Activated CD4-positive, CD25-positive, alpha-beta regulatory T cell treated with anti-CD3 and anti-CD28 coated beads, Interleukin-2, amount 50 U/mL, for 72 hours (primary cell): ENCODE measurements around the gene CCDC63.
"Not testable (repeated sequence)": the region's sequence is repeated elsewhere in the genome, so short reads cannot be mapped to it uniquely, and the experiment has no call there.

Source experiments
- DNase-seq: peaks from one replicate; pipeline ENCODE4 v3.0.0; 2021

The CCDC63 gene

DNA sequence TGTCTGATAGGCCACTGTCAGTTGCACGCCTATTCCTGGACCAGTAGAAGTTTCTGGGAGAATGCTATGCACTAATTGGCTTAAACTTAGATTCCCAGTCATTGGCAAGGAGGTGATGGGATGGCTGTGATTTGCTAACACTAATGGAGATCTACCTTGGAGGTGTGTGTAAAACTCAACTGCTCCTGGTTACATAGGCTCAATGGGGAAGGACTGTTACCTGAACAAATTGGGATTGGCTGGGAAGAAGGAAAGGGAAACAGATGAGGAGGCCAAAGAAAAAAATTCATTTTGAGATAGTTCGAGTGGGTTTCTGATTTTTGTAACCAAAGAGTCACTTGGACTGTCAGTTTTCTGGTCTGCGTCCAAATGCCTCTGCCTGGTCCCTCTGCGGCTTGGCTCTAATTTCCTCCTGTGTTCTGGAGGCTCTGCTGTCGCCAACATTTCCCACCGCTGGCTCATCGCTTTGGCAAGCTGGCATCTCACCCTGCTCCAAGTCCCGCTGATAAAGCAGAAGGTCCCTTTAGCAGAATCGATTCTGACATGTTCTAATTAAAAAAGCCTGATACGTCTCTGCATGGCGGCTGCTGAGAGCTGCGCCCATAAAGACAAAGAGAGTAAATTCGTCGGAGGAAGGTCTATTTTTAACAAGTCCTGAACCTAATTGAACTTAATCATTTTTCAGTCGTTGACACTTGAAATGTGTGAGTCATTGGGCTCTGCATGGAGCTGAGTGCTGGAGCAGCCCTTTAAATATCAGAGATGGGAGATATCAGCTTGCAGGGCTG, 2.0 kb upstream of the CCDC63 start:
- DNase-seq: no peak

DNA sequence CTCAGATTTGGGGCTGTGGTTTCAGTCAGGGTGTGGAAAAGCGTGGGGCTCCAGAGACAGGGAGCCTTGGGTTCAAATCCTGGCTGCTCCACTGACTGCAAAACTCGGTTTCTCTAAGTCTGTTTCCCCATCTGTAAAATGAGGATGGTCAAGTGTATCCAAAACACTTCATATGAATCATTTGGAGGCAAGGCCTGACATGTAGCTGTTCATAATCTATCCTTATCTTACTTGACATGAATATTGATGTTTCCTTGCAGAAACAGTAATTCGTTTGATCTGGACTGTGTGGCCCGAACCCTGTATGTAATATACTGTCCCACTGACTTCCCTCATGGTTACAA, 1.5 kb upstream of the CCDC63 start:
- DNase-seq: no peak

DNA sequence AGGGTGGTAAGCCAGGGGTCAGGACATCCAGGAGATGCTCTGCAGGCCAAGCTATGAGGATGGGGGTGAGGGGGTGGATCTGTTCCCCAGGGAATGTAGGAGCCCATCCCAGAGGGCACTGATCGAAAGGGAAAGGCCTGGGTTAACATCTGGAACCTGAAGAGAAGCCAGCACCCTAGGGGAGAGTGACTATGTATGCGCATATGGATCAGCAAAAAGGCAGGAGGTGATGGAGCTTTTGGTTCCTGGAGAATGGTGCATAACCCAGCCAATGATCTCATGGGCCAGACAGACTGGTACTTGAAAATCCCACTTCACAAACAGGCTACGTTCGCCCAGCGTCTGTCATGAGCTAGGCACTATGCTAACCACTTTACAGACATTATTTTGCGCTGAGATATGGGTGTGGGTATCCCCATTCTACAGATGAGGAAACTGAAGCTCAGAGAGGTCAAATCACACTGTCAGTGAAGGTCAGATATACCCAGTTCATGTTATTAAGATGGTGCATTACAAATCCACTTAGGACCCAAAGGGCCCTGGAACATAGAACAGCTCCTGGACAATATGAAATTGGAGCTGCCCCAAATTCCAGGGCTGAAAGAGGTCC, 1.6 kb downstream of the CCDC63 start:
- no peak for DNase-seq

GRCh38 chr12:110849221-110849620, 2.4 kb downstream of the CCDC63 start:
- DNase-seq: no peak

DNA sequence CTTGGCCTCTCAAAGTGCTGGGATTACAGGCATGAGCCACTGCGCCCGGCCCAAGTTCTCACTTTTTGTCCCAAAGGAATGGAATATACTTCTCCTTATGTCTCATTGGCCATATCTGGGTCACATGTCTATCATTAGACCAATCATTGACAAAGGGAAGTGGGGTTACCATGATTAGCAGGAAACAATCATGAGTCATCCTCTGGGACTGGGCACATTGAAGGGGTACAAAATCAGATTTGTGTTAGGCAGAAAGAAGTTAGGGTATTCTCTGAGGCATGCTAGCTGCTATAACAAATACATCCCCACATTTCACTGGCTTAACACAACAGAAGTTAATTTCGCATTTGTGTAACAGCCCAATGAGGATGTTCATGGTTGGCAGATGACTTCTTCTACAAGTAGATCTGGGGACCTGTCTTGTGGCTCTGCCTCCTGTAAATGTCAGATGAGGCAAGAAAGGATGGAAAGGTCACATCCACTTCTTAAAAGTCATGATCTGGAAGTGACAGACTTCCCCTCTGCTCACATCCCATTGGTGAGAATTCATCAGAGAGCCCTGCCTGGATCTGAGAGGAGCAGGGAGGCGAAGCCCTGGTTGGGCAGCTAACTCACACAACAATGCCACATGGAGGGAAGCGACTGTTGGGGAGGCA, 3.1 kb downstream of the CCDC63 start:
- DNase-seq: no peak

GRCh38 chr12:110850762-110851161, 4.0 kb downstream of the CCDC63 start:
- DNase-seq: no peak

DNA sequence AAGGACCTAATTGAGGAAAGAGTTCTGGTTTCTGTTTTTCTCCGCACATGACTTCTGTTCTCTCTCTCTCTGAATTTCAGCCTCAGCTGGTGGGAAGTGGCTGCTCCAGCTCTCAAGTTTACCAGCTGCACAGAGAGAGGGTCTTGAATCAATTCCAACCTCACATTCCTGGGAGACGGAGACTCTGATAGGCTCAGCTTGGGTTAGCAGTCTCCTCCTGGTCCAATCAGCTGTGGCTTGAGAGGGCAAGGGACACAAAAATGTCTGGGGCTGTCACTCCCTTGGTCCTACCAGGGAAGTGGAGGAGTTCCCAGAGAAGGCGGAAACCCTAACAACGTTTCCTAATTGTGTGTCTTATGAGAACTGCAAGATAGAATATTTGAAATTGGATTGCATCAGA, 7.0 kb downstream of the CCDC63 start:
- no peak for DNase-seq

- DNase-seq: no peak
These were observed 9.8 kb downstream of the CCDC63 start for GRCh38 chr12:110856542-110856941.

DNA sequence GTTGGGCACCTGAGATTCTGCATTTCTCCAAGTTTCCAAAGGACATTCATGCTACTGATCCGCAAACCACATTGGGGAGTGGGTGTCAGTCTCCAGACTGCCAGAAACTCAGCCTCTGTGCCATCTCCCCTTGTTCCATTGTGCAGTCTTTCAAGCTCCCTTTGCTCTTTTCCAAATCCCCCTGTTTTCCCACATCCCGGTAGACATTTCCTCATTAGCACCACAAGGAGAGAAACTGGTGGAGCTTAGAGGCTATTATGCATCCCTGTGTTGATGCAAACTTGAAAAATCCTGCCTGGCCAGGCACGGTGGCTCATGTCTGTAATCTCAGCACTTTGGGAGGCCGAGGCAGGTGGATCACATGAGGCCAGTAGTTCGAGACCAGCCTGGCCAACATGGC, 10.7 kb downstream of the CCDC63 start:
- no peak for DNase-seq

DNA sequence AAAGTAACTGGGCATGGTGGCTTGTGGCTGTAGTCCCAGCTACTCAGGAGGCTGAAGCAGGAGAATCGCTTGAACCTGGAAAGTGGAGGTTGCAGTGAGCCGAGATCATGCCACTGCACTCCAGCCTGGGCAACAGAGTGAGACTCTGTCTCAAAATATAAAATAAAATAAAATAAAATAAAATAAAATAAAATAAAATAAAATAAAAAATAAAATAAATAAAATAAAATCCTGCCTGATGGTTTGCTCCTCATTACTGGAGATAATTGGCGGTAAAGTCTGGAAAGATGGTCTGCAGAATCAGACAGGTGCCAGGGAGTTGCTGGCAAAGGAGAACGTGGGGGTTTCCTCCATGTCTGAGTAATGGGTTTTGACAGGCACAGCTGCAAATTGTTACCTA, 11.2 kb downstream of the CCDC63 start:
- DNase-seq: not testable (repeated sequence)

DNA sequence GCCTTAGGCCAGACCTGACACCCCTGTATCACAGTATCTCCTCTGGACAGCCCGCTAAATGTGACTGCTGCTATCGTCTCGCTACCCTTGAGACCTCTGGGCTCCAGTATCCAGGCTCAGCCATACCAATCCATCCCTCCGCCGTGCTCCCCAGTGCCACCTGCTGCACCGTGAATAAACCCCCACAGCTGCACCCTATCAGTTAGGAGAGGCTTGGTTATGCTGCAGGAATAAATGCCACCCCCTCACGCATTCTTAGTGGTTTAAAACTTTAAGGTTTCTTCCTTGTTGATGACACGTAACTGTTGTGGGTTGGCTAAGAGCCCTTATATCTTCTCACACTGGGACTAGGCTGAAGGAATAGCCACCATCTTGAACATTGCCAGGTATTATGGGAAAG, 12.1 kb downstream of the CCDC63 start:
- DNase-seq: no peak

DNA sequence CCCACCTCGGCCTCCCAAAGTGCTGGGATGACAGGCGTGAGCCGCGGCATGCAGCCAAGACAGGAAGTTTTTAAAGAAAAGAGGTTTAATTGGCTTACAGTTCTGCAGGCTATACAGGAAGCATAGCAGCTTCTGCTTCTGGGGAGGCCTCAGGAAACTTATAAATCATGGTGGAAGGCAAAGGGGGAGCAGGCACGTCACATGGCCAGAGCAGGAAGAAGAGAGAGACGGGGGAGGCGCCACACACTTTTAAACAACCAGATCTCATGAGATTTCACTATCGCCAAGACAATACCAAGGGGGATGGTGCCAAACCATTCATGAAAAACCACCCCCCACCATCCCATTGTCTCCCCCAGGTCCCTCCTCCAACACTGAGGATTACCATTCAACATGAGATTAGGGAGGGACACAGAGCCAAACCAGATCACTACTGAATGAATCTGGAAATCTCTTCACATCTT, 14.1 kb downstream of the CCDC63 start:
- no peak for DNase-seq

GRCh38 chr12:110861729-110862128, 14.9 kb downstream of the CCDC63 start:
- DNase-seq: no peak

GRCh38 chr12:110862329-110862728, 15.5 kb downstream of the CCDC63 start:
- DNase-seq: no peak

GRCh38 chr12:110863161-110863560, 16.4 kb downstream of the CCDC63 start:
- no peak for DNase-seq

DNA sequence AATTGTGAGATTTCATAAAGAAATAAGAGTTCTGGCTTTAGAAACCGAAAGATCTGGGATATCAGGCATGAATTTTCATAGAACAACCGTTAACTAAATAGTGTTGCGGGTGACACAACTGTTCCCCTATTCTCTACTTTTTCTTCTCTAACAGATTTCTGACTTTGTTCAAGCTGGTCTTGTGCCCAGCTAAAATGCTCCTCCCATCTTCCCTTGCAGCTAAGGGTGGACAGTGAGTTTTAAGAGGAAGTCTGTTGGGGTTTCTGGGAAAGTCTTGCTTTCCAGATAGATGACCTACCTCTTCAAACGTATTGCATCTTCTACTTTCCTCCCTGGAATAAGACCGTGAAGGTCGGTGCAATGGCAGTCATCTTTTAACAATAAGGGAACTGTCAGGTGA, 18.7 kb downstream of the CCDC63 start:
- DNase-seq: no peak

- DNase-seq: no peak
These were observed 22.2 kb downstream of the CCDC63 start for GRCh38 chr12:110869026-110869425.

DNA sequence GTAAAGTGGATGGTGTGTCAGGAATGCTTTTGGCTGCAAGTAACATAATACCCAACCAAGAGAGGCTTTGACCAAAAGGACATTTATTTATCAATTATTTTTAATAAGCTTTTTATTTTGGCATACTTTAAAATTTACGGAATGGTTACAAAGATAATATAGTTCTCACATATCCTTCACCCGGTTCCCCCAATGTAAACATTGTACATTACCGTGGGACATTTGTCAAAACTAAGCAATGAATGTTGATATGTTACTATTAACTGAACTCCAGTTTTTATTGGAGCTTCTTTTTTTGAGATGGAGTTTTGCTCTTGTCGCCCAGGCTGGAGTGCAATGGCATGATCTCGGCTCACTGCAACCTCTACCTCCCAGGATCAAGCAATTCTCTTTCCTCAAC, 23.0 kb downstream of the CCDC63 start:
- DNase-seq: no peak

DNA sequence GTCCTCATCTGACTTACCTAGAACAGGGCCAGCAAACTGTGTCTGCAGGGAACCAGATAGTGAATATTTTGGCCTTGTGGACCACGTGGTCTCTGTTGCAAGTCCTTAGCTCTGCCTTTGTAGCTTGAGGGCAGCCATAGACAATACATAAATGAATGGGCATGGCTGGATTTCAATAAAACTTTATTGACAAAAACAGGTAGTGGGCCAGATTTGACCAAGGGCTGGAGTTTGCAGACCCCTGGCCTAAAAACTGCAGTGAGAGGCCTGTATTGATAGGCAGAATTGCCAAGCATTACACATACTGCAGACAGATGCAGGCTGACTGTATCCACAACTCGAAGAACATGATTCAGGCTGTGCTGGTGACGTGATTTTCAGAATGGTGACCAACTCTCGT, 25.3 kb downstream of the CCDC63 start:
- no peak for DNase-seq

GRCh38 chr12:110874351-110874750, 27.6 kb downstream of the CCDC63 start:
- no peak for DNase-seq

DNA sequence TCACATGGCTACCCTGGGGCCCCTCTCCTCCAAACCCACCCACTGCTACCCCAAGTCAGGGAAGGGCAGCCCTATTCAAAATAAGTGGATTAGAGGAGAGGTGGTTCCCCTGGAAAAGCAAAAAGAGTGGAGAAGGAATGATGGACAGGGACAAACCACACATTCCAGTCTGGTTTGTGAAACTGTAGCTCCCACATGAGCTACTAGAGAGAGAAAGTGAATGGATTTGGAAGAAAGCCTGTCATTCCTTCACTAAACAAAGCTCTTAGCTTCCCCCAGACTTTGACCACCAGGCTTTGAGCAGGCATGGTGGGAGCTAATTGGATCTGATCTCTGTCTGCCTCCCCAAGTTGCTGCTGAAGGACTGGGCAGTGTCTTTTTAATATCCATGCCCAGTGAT, 28.0 kb downstream of the CCDC63 start:
- no peak for DNase-seq

- DNase-seq: no peak
These were observed 33.9 kb downstream of the CCDC63 start for GRCh38 chr12:110880651-110881050.

GRCh38 chr12:110883251-110883650, 36.5 kb downstream of the CCDC63 start:
- no peak for DNase-seq

GRCh38 chr12:110885152-110885840, 38.5 kb downstream of the CCDC63 start:
- DNase-seq: no peak
